Activated CD8-positive, alpha-beta T cell treated with anti-CD3 and anti-CD28 coated beads for 36 hours (primary cell): ENCODE measurements around the gene SCRG1. TPM values are rescaled to one million over a fixed set of nuclear protein-coding genes. Genes with fewer than 3 reads are reported as not detected.

Source experiments
- ATAC-seq: fragments of 200-7000 bp; cut with Tn5 transposase; one replicate; pipeline ENCODE4 v1.10.0; 2021; ENCODE audit warnings: mild to moderate bottlenecking, moderate library complexity
- CTCF ChIA-PET: fragments of 350-600 bp; sonication (Branson Sonifier 250); formaldehyde crosslinking; loops from one replicate; lab custom pipeline; 2021; ENCODE audit warnings: antibody characterized with exemption; lab: Charles Lee
- POLR2A ChIA-PET: fragments of 350-600 bp; sonication (Branson Sonifier 250); formaldehyde crosslinking; loops from one replicate; lab custom pipeline; 2021; ENCODE audit warnings: antibody characterized with exemption; lab: Charles Lee
- DNase-seq: peaks from one replicate; pipeline ENCODE4 v3.0.0-alpha.2; 2020
- H3K27ac Mint-ChIP-seq: one replicate; pipeline ENCODE4 v1.8.0; 2021; ENCODE audit warnings: mild to moderate bottlenecking, mixed read lengths
- H3K27me3 Mint-ChIP-seq: one replicate; pipeline ENCODE4 v1.8.0; 2021; ENCODE audit warnings: mixed read lengths
- H3K36me3 Mint-ChIP-seq: one replicate; pipeline ENCODE4 v1.8.0; 2021; ENCODE audit warnings: low read depth, mixed read lengths
- H3K4me1 Mint-ChIP-seq: one replicate; pipeline ENCODE4 v1.8.0; 2021; ENCODE audit warnings: low read depth, mixed read lengths
- H3K4me3 Mint-ChIP-seq: one replicate; pipeline ENCODE4 v1.8.0; 2021; ENCODE audit warnings: mild to moderate bottlenecking, moderate library complexity, mixed read lengths
- H3K9me3 Mint-ChIP-seq: one replicate; pipeline ENCODE4 v1.8.0; 2021; ENCODE audit warnings: mixed read lengths
- CTCF ChIP-seq: fragments of 200-600 bp; IDR thresholded peaks from one replicate; pipeline ENCODE4 v1.8.0; 2022; ENCODE audit warnings: antibody characterized with exemption, mild to moderate bottlenecking
- intact Hi-C: fragments of 100-400 bp; cut with micrococcal nuclease; formaldehyde crosslinking; loops from one replicate; pipeline ENCODE4 v1.10.0; 2022
- total RNA-seq, 2 experiments: library from RNA; stranded (reverse); gene quantifications; one replicate each; pipeline ENCODE4 v1.2.3, GENCODE V29; 2021

The SCRG1 gene
- total RNA-seq, 2 experiments from 2014 or later: not detected

- no peak for ATAC-seq
- Mint-ChIP-seq H3K9me3 (no peaks in the 10 kb centered on the region), H3K4me1 (no peaks in the 10 kb centered on the region), H3K27me3 (peaks cover 3% of the 10 kb centered on the region), H3K36me3 (no peaks in the 10 kb centered on the region), H3K27ac (no peak overlapping the region), H3K4me3 (no peak overlapping the region)
- intact Hi-C loops: no loop called here
- TF ChIP-seq CTCF: no peak
- DNase-seq: no peak
- POLR2A ChIA-PET: no interaction called here
- CTCF ChIA-PET: interaction anchor here (1.3 to 1.6 kb wide), 2 partner anchors 20 to 96 kb away, joined by 3 to 4 read pairs; no protein-coding TSS in a partner anchor
Observed at GRCh38 chr4:173397604-173398003, 1.3 kb downstream of the SCRG1 start.

GRCh38 chr4:173391701-173392100, 7.2 kb downstream of the SCRG1 start:
- Mint-ChIP-seq H3K27ac (no peak overlapping the region), H3K4me1 (no peaks in the 10 kb centered on the region), H3K4me3 (no peak overlapping the region), H3K36me3 (no peaks in the 10 kb centered on the region), H3K27me3 (peaks cover 3% of the 10 kb centered on the region), H3K9me3 (no peaks in the 10 kb centered on the region)
- intact Hi-C loops: no loop called here
- no peak for DNase-seq
- ChIA-PET CTCF (interaction anchor here (1.6 kb wide), 1 partner anchor 73 kb away, joined by 3 read pairs; no protein-coding TSS in a partner anchor), POLR2A (no interaction called here)
- ATAC-seq: no peak
- TF ChIP-seq CTCF: no peak

GRCh38 chr4:173386751-173387150, 12.2 kb downstream of the SCRG1 start:
- Mint-ChIP-seq H3K9me3 (no peaks in the 10 kb centered on the region), H3K4me3 (no peak overlapping the region), H3K36me3 (no peaks in the 10 kb centered on the region), H3K27ac (no peak overlapping the region), H3K27me3 (peaks cover 3% of the 10 kb centered on the region), H3K4me1 (no peaks in the 10 kb centered on the region)
- no peak for TF ChIP-seq CTCF
- ChIA-PET CTCF (no interaction called here), POLR2A (no interaction called here)
- ATAC-seq: no peak
- intact Hi-C loops: no loop called here
- no peak for DNase-seq

GRCh38 chr4:173382349-173382748, 16.6 kb downstream of the SCRG1 start:
- ChIA-PET CTCF (interaction anchor here (0.8 kb wide), 1 partner anchor 81 kb away, joined by 4 read pairs; no protein-coding TSS in a partner anchor), POLR2A (interaction anchor here (1.3 to 1.7 kb wide), 2 partner anchors 11 to 49 kb away, joined by 3 to 6 read pairs; partner anchors contain the start of gene SAP30)
- no peak for TF ChIP-seq CTCF
- intact Hi-C loops: no loop called here
- no peak for DNase-seq
- peaks cover 6% of the 10 kb centered on the region for H3K27me3 Mint-ChIP-seq
- H3K9me3 Mint-ChIP-seq: no peaks in the 10 kb centered on the region
- no peak for ATAC-seq
- H3K4me3 Mint-ChIP-seq: no peak overlapping the region
- H3K27ac Mint-ChIP-seq: no peak overlapping the region
- H3K36me3 Mint-ChIP-seq: no peaks in the 10 kb centered on the region
- no peaks in the 10 kb centered on the region for H3K4me1 Mint-ChIP-seq

- Mint-ChIP-seq H3K36me3 (peaks cover 2% of the 10 kb centered on the region), H3K27ac (no peak overlapping the region), H3K27me3 (peaks cover 6% of the 10 kb centered on the region), H3K4me1 (no peaks in the 10 kb centered on the region), H3K4me3 (no peak overlapping the region), H3K9me3 (no peaks in the 10 kb centered on the region)
- ChIA-PET POLR2A (interaction anchor here (0.8 kb wide), 1 partner anchor 9 kb away, joined by 3 read pairs; no protein-coding TSS in a partner anchor), CTCF (interaction anchor here (0.7 kb wide), 1 partner anchor 119 kb away, joined by 3 read pairs; no protein-coding TSS in a partner anchor)
- no peak for DNase-seq
- no peak for TF ChIP-seq CTCF
- ATAC-seq: no peak
- intact Hi-C loops: no loop called here
Observed at GRCh38 chr4:173381610-173382009, 17.3 kb downstream of the SCRG1 start.
